Astrocyte (in vitro differentiated cells and primary cell): ENCODE measurements around the gene ACIN1. TPM values are rescaled to one million over a fixed set of nuclear protein-coding genes. Genes with fewer than 3 reads are reported as not detected.
"Not testable (repeated sequence)": the region's sequence is repeated elsewhere in the genome, so short reads cannot be mapped to it uniquely, and the experiment has no call there.

Experiments
- DNase-seq: peaks from one replicate; pipeline ENCODE4 v3.0.0-alpha.2; 2010; ENCODE audit warnings: low read depth
- FAIRE-seq: peaks from 2 replicates; lab custom pipeline; 2011; peaks lifted over from hg19 to GRCh38; lab: Jason Lieb, UNC
- H2AFZ ChIP-seq: 2 replicates; pipeline ENCODE4 v1.6.0; 2012; ENCODE audit warnings: low read depth, low read length, inconsistent platforms
- H3K27ac ChIP-seq: 2 replicates; pipeline ENCODE4 v1.5.1; 2011; ENCODE audit warnings: low read depth, low read length, inconsistent platforms
- H3K27me3 ChIP-seq: 2 replicates; pipeline ENCODE4 v1.6.0; 2011; ENCODE audit warnings: low read length, inconsistent platforms; ENCODE audit not compliant: insufficient read depth
- H3K36me3 ChIP-seq: 2 replicates; pipeline ENCODE4 v1.5.1; 2011; ENCODE audit warnings: low read length, inconsistent platforms; ENCODE audit not compliant: insufficient read depth
- H3K4me1 ChIP-seq: 2 replicates; pipeline ENCODE4 v1.5.1; 2011; ENCODE audit warnings: low read length, inconsistent platforms; ENCODE audit not compliant: insufficient read depth
- H3K4me2 ChIP-seq: 2 replicates; pipeline ENCODE4 v1.6.0; 2012; ENCODE audit warnings: low read length, inconsistent platforms
- H3K4me3 ChIP-seq: 2 replicates; pipeline ENCODE4 v1.5.1; 2011; ENCODE audit warnings: low read depth, mild to moderate bottlenecking, low read length, inconsistent platforms; ENCODE audit not compliant: insufficient read depth
- H3K79me2 ChIP-seq: 2 replicates; pipeline ENCODE4 v1.6.0; 2012; ENCODE audit warnings: mild to moderate bottlenecking, low read length, inconsistent platforms; ENCODE audit not compliant: insufficient read depth
- H3K9ac ChIP-seq: 2 replicates; pipeline ENCODE4 v1.6.0; 2012; ENCODE audit warnings: mild to moderate bottlenecking, low read length, inconsistent platforms
- H3K9me3 ChIP-seq: 2 replicates; pipeline ENCODE4 v1.5.1; 2012; ENCODE audit warnings: low read depth, mild to moderate bottlenecking, low read length, inconsistent platforms; ENCODE audit not compliant: insufficient read depth
- H4K20me1 ChIP-seq: 2 replicates; pipeline ENCODE4 v1.6.0; 2012; ENCODE audit warnings: low read length, inconsistent platforms; ENCODE audit not compliant: insufficient read depth
- H3K27ac Mint-ChIP-seq: one replicate; pipeline ENCODE4 v1.8.0; 2021; ENCODE audit warnings: mild to moderate bottlenecking, mixed read lengths; ENCODE audit not compliant: unreplicated experiment
- H3K27me3 Mint-ChIP-seq: one replicate; pipeline ENCODE4 v1.8.0; 2021; ENCODE audit warnings: low read depth, mixed read lengths; ENCODE audit not compliant: unreplicated experiment
- H3K36me3 Mint-ChIP-seq: one replicate; pipeline ENCODE4 v1.8.0; 2021; ENCODE audit warnings: low read depth, mixed read lengths; ENCODE audit not compliant: unreplicated experiment
- H3K4me1 Mint-ChIP-seq: one replicate; pipeline ENCODE4 v1.8.0; 2021; ENCODE audit warnings: low read depth, mixed read lengths; ENCODE audit not compliant: unreplicated experiment
- H3K4me3 Mint-ChIP-seq: one replicate; pipeline ENCODE4 v1.8.0; 2021; ENCODE audit warnings: mild to moderate bottlenecking, moderate library complexity, mixed read lengths; ENCODE audit not compliant: unreplicated experiment
- H3K9me3 Mint-ChIP-seq: one replicate; pipeline ENCODE4 v1.8.0; 2021; ENCODE audit warnings: mild to moderate bottlenecking, mixed read lengths; ENCODE audit not compliant: unreplicated experiment
- EZH2 ChIP-seq: IDR thresholded peaks from 2 replicates; pipeline ENCODE4 v1.6.1; 2012; ENCODE audit warnings: mild to moderate bottlenecking, low read length, inconsistent platforms; ENCODE audit not compliant: insufficient read depth
- total RNA-seq: library from RNA; stranded (reverse); gene quantifications from 2 replicates; pipeline ENCODE4 v1.2.1, GENCODE V29; 2021
- TF ChIP-seq, protein P1 (sequence below): IDR thresholded peaks from 2 replicates; pipeline ENCODE4 v1.5.1; 2011; ENCODE audit warnings: low read depth, mild to moderate bottlenecking, inconsistent platforms, low read length, moderate library complexity; ENCODE audit not compliant: insufficient read depth

ACIN1 gene
- total RNA-seq, 1 donor from 2014 or later: 208 TPM

DNA sequence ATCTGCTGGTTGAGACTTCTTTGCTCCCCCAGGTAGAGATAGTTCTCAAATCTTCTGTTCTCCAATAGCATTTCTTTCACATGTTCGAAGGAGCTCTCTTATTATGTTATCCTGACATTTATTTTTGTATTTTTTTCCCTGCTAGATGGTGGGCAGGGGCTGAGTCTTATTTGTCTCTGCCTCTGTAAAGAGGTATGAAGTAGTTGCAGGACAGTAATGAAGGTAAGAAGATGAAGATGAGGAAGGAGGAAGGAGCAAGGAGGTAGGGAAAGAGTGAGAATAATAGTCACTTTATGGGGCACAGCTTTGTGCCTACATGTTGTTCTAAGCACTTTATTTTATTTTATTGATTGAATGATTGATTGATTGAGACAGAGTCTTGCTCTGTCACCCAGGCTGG lies 14.8 kb upstream of the ACIN1 start:
- Histone ChIP-seq H3K9ac (no peak overlapping the region), H3K9me3 (no peaks in the 10 kb centered on the region), H2AFZ (no peak overlapping the region), H3K27me3 (peaks cover 3% of the 10 kb centered on the region), H3K4me3 (no peak overlapping the region), H3K27ac (no peak overlapping the region), H4K20me1 (no peaks in the 10 kb centered on the region), H3K36me3 (no peaks in the 10 kb centered on the region), H3K4me1 (peaks cover 14% of the 10 kb centered on the region), H3K79me2 (no peaks in the 10 kb centered on the region), H3K4me2 (no peak overlapping the region)
- Mint-ChIP-seq H3K4me3 (no peak overlapping the region), H3K9me3 (no peaks in the 10 kb centered on the region), H3K4me1 (peaks cover 9% of the 10 kb centered on the region), H3K27me3 (no peaks in the 10 kb centered on the region), H3K36me3 (no peaks in the 10 kb centered on the region), H3K27ac (no peak overlapping the region)
- FAIRE-seq: no peak
- DNase-seq: no peak
- no peak for TF ChIP-seq EZH2
- TF ChIP-seq, protein P1, sequence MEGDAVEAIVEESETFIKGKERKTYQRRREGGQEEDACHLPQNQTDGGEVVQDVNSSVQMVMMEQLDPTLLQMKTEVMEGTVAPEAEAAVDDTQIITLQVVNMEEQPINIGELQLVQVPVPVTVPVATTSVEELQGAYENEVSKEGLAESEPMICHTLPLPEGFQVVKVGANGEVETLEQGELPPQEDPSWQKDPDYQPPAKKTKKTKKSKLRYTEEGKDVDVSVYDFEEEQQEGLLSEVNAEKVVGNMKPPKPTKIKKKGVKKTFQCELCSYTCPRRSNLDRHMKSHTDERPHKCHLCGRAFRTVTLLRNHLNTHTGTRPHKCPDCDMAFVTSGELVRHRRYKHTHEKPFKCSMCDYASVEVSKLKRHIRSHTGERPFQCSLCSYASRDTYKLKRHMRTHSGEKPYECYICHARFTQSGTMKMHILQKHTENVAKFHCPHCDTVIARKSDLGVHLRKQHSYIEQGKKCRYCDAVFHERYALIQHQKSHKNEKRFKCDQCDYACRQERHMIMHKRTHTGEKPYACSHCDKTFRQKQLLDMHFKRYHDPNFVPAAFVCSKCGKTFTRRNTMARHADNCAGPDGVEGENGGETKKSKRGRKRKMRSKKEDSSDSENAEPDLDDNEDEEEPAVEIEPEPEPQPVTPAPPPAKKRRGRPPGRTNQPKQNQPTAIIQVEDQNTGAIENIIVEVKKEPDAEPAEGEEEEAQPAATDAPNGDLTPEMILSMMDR: no peak

DNA sequence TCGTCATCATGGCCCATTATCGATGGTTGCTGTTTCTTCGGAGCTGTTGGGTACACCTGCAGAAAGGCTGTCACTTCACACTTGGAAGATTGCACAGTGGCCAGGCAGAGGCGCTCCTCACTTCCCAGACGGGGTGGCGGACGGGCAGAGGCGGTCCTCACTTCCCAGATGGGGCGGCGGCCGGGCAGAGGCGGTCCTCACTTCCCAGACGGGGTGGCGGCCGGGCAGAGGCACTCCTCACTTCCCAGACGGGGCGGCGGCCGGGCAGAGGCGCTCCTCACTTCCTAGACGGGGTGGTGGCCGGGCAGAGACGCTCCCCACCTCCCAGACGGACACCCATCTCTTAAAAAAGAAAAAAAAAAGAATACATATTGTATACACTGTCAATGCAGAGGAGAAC lies 13.2 kb upstream of the ACIN1 start:
- FAIRE-seq, H3K36me3 ChIP-seq, H3K4me3 Mint-ChIP-seq: not testable (repeated sequence)

DNA sequence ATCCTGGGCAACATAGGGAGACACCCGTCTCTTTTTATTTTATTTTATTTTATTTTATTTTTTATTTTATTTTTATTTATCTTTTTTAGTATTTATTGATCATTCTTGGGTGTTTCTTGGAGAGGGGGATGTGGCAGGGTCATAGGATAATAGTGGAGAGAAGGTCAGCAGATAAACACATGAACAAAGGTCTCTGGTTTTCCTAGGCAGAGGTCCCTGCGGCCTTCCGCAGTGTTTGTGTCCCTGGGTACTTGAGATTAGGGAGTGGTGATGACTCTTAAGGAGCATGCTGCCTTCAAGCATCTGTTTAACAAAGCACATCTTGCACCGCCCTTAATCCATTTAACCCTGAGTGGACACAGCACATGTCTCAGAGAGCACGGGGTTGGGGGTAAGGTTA lies 12.7 kb upstream of the ACIN1 start:
- not testable (repeated sequence) for H3K36me3 Mint-ChIP-seq, H3K36me3 ChIP-seq, H4K20me1 ChIP-seq, H3K27ac Mint-ChIP-seq, H3K27ac ChIP-seq, H3K27me3 ChIP-seq, H3K9me3 Mint-ChIP-seq, H3K4me1 ChIP-seq, H2AFZ ChIP-seq, H3K27me3 Mint-ChIP-seq, H3K9me3 ChIP-seq, DNase-seq, H3K4me1 Mint-ChIP-seq, FAIRE-seq, H3K4me2 ChIP-seq, H3K9ac ChIP-seq, H3K4me3 ChIP-seq, H3K4me3 Mint-ChIP-seq, H3K79me2 ChIP-seq

More for the DNA sequence above, 13.2 kb upstream of the ACIN1 start:
- H3K4me1 ChIP-seq, H3K27ac Mint-ChIP-seq, H2AFZ ChIP-seq, DNase-seq, H3K27me3 Mint-ChIP-seq, H3K27ac ChIP-seq, H3K4me2 ChIP-seq, H3K9me3 ChIP-seq, H3K27me3 ChIP-seq, H3K4me3 ChIP-seq, H3K79me2 ChIP-seq, H3K36me3 Mint-ChIP-seq, H3K4me1 Mint-ChIP-seq, H3K9me3 Mint-ChIP-seq, H4K20me1 ChIP-seq, H3K9ac ChIP-seq: not testable (repeated sequence)

DNA sequence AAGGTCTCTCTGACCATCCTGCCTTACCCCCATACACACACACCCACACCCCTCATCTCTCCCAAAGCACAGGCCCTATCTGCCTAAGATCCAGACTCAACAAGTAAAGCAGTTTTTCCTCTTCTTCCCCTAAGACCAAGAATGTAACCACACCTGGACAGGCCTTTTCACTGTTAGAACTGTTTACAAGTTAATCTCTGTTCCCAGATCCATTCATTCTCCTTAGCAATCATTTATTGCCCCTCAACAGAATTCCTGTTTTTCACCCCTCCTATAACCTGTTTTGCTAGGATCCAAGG lies 11.8 kb upstream of the ACIN1 start:
- DNase-seq (no peak), FAIRE-seq (no peak)
- TF ChIP-seq, protein P1: no peak
- TF ChIP-seq EZH2: no peak
- Mint-ChIP-seq H3K9me3 (no peaks in the 10 kb centered on the region), H3K27ac (no peak overlapping the region), H3K4me3 (peak overlapping the region; percentile 20), H3K27me3 (peaks cover 3% of the 10 kb centered on the region), H3K36me3 (peaks cover 4% of the 10 kb centered on the region), H3K4me1 (no peaks in the 10 kb centered on the region)
- Histone ChIP-seq H3K9ac (no peak overlapping the region), H3K79me2 (no peaks in the 10 kb centered on the region), H3K27me3 (peaks cover 3% of the 10 kb centered on the region), H3K4me3 (no peak overlapping the region), H4K20me1 (no peaks in the 10 kb centered on the region), H3K36me3 (no peaks in the 10 kb centered on the region), H3K9me3 (no peaks in the 10 kb centered on the region), H3K4me1 (no peaks in the 10 kb centered on the region), H3K27ac (no peak overlapping the region), H3K4me2 (no peak overlapping the region), H2AFZ (no peak overlapping the region)
